Suppressor macrophage treated with lipopolysaccharide for 4 hours (primary cell): Measurements from ENCODE around the gene IDUA.
"Not testable (repeated sequence)": the region's sequence is repeated elsewhere in the genome, so short reads cannot be mapped to it uniquely, and the experiment has no call there.

Experiments used
- DNase-seq: peaks from one replicate; pipeline ENCODE4 v3.0.0-alpha.2; 2020

Gene IDUA

DNA sequence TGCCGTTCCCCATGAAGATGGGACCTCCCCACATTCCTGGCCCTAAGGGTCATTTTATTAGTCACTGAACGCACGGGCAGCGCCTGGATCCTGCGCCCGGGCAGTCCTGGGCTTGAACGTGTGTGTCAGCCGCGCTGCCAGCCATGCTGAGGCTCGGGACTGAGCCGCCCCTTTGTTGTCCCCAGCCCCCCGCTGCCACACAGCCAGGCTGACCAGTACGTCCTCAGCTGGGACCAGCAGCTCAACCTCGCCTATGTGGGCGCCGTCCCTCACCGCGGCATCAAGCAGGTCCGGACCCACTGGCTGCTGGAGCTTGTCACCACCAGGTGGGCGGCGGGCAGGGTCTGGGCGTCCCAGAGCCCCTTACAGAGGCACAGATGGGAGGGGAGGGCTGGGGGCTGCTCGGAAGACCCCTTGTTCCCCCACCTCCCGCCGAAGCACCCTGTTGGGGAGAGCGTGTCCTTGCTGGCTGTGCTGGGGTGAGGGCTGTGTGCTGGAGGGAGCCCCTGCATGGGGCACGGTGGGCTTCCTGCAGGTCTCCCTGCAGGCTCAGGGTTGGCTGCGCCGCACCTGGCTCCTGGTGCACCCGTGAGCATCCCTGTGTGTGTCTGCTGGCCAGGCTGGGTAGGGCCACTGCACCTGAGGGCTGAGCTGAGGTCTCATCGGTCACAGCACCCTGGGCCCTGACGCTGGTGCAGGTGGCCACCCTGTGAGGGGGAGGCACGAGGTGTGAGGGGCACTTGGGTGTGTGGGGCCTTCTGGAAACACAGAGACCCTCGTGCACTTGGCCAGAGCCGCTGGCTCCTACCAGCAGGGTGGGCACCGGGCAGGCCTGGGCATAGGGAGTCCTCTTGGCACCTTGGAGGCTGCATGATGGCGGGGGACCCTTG is 1.0 kb downstream of the IDUA start:
- no peak for DNase-seq

GRCh38 chr4:988726-989721 is 2.2 kb downstream of the IDUA start:
- no peak for DNase-seq

DNA sequence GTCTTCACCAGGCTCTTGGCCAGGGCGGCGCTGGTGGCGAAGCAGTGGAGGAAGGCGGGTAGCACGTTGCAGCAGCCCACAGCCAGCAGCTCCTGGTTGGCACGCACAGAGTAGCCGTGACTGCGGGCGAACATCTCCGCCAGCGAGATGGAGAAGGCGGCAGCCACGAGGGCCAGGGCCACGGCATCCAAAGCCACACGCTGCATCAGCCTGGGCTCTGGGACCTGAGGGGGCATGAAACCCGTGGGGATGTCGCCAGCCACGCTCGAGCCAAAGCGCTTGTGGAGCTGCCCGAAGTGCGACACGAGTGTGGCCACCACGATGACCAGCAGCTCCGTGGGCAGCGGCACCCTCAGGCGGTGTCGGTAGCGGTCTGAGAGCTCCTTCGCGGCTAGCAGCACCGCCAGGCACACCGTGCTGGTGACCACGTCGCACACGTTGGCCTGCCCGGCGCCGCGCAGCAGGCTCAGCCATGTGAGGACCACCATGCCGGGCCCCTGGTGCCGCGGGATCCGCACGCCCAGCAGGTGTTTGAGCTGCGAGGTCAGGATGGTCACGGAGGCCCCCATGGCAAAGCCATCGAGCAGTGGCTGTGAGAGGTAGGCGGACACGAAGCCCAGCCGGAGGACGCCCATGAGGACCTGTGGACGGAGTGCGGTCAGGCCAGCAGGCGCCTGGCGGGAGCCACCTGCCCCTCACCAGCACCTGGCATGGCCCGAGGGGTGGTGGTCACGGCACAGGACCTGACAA is 3.1 kb downstream of the IDUA start:
- no peak for DNase-seq

- DNase-seq = no peak
Observed at GRCh38 chr4:990746-991367, 4.0 kb downstream of the IDUA start.

- DNase-seq = no peak
Observed at GRCh38 chr4:991451-992296, 4.8 kb downstream of the IDUA start.

DNA sequence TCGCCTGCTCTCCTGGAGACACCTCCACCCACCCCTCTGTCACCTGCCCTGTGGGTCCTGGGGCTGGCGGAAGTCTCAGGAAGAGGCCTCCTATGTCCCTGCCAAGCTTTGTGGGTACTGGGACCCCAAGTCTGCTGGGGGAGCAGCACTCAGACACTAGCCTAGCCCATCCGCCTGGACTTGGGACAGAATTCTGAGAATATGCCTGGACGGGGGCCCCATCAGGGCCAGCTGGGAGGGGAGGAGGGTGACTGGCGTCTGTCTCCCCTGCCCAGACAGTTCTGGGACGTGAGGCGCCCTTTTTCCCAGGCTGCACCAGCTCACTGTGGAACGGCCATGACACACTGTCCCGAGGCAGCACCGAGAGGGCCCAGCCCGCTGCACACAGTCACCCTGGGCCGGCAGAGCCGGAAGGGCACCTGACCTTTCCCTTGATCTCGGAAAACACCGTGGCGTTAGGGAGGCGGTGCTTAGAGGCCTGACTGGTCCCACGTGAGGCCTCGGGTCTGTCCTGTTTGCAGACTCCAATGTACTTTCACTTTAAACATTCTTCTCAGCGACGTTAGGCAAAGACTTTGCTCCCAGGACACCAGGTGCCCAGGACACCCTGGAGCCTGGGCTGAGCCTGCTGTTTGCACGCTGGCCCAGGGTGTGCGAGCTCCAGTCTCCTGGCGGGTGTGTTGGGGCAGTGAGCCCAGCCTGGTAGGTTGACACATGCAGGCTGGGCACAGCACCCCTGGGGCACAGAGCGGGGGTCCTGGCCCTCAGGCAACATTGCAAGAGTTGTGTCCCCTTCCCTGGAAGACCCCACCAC is 5.7 kb downstream of the IDUA start:
- DNase-seq = no peak

- DNase-seq = no peak
Observed at GRCh38 chr4:993111-994029, 6.5 kb downstream of the IDUA start, which contains the start of gene SLC26A1. TSS of gene SLC26A1 (minus strand) at chr4:993404. CDS start at chr4:991703, 1,701 bp downstream.

DNA sequence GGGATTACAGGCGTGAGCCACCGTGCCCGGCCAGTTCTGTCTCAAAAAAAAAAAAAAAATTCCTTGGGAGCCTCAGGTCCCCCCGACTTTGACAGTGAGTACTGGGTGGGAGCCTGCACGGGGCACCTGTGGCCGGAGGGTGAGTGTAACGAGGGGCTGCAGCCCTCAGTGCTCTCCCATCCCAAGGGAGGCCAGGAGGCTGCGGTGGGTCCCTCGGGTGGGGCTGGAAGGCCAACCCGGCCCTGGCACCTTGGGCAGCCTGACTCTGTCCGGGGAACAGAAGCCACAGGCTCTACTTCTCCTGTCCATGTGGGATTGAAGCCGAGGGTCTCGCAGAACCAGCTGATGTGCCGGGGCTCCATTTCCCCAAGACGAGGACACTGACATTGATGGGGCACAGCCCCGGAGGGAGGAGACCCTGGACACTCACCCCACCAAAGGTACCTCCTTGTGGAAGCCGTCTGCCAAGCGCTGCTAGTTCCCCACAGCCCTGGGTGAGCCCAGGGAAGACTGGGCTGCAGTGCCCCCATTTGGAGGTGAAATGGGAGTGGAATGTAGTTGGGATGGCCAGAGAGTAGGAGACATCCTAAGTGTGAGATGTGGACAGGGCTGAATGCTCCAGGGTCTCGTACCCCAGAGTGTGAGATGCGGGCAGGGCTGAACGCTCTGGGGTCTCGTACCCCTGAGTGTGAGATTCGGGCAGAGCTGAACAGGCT is 8.6 kb downstream of the IDUA start:
- DNase-seq = no peak

GRCh38 chr4:996030-996996 is 9.5 kb downstream of the IDUA start:
- no peak for DNase-seq

DNA sequence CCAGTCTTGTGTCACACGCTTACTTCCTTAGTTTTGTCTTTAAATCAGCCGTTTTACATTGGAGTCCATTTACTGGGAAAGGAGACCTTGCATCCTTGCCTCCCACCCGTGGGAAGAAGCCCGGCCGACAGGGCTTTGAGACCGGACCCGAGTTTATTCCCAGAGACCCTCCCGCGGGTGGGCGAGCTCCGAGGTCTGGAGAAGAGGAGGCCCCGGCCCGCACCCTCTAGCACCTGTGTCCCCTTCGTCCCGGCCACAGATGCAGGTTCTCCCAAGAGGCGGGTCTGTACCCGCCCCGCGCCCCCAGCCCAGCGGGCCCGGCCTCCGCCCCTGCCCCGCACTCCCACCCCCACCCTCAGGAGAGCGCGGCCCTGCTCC is 10.1 kb downstream of the IDUA start:
- no peak for DNase-seq

DNA sequence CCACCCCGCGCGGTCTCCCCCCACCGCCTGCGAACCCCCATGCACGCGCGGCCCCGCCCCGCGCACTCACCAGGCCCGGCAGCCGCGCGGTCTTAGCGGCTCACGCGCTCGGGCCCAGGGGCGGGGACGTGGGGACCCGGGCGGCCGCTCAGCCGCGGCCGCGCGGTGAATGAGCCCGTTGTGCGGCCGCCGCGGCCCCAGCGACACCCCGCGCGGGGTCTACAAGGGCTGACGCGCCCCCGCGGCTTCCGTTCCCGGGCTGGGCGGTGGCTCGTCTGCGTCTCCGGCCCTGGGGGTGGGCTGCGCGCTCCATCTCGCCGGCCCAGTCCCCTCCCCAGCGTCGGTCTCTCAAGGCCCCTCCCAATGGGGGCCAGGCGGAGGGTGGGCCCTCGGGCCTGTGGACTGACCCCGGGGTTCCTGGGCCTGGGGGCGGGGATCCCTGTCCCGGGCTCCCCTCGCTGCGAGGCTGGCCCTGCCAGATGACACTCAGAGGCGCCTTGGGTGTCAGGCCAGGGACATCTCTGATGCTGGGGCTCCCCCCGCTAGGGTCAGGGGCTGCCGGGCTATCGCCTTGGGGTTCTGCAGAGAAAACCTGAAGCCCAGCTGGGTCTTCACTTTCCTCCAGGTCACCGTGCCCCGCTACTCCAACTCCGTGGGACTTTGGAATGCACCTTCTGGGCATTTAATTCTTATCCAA is 10.7 kb downstream of the IDUA start:
- no peak for DNase-seq

DNA sequence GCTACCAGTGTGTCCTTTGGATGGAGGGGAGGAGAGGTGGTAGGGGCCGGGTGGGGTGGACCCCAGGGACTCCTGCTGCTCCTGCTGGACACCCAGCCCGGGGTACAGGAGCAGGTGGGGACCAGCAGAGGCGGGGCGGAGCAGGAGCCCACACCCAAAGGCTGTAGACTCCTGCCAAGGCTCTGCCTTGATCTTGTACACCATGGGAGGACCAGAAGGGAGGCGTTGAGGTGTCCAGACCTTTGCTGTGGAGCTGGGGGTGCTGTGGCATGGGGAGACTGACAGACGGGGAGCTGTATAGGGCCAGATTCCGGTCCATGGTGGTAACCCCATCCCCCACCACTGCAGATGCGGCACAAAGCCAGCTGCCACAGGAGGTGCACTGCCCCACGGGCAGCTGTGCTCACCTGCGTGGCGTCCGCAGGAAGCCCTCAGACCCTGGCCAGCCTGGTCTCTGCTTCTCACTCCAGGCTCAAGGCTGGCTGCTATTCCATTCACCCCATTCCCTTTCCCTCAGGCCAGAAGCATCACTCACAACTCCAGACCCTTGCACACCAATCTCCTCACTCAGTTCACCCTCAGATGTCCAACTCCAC is 11.3 kb downstream of the IDUA start:
- no peak for DNase-seq

GRCh38 chr4:999240-999863 is 12.5 kb downstream of the IDUA start:
- not testable (repeated sequence) for DNase-seq

- DNase-seq = no peak
Observed at GRCh38 chr4:999882-1000425, 13.1 kb downstream of the IDUA start.

- DNase-seq = no peak
Observed at GRCh38 chr4:1000686-1001260, 13.9 kb downstream of the IDUA start.
